CD8-positive, alpha-beta memory T cell (primary cell): ENCODE measurements around the gene DUSP5. TPM values are rescaled to one million over a fixed set of nuclear protein-coding genes. Genes with fewer than 3 reads are reported as not detected.
A peak's percentile ranks its signal among the peaks of the same experiment; 100 is the strongest.

Experiments
- CTCF ChIA-PET: fragments of 350-600 bp; sonication (Branson Sonifier 250); formaldehyde crosslinking; loops from one replicate; lab custom pipeline; 2021; ENCODE audit warnings: antibody characterized with exemption; lab: Charles Lee
- POLR2A ChIA-PET: fragments of 350-600 bp; sonication (Branson Sonifier 250); formaldehyde crosslinking; loops from one replicate; lab custom pipeline; 2021; ENCODE audit warnings: antibody characterized with exemption; lab: Charles Lee
- DNase-seq, 5 donors: peaks; one replicate each; pipeline versions ENCODE4 v3.0.0 to v3.0.0-alpha.2; 2020 to 2022; ENCODE audit warnings: mixed read lengths in 1 of 5
- H3K27ac ChIP-seq: one replicate; pipeline ENCODE4 v1.7.0; 2013; ENCODE audit warnings: low read depth, mild to moderate bottlenecking, low read length, moderate library complexity
- H3K27me3 ChIP-seq: 2 replicates; pipeline ENCODE4 v1.7.0; 2013; ENCODE audit warnings: low read length, mild to moderate bottlenecking; ENCODE audit not compliant: insufficient read depth, poor library complexity, severe bottlenecking
- H3K36me3 ChIP-seq: 2 replicates; pipeline ENCODE4 v1.7.0; 2013; ENCODE audit warnings: mild to moderate bottlenecking, low read length, moderate library complexity; ENCODE audit not compliant: insufficient read depth
- H3K4me1 ChIP-seq: 2 replicates; pipeline ENCODE4 v1.7.0; 2013; ENCODE audit warnings: mild to moderate bottlenecking, low read length, moderate library complexity; ENCODE audit not compliant: insufficient read depth
- H3K4me3 ChIP-seq: 2 replicates; pipeline ENCODE4 v1.7.0; 2013; ENCODE audit warnings: mild to moderate bottlenecking, low read length
- H3K9me3 ChIP-seq: 2 replicates; pipeline ENCODE4 v1.7.0; 2013; ENCODE audit warnings: mild to moderate bottlenecking, low read length
- H3K27ac Mint-ChIP-seq, 8 donors: one replicate each; pipeline ENCODE4 v1.8.0; 2020 to 2021; ENCODE audit warnings: mixed read lengths in 8 of 8, mild to moderate bottlenecking in 6 of 8, inconsistent platforms in 3 of 8, moderate library complexity in 3 of 8
- H3K27me3 Mint-ChIP-seq, 2 donors: one replicate each; pipeline ENCODE4 v1.8.0; 2020 to 2021; ENCODE audit warnings: mixed read lengths in 2 of 2, mild to moderate bottlenecking in 1 of 2, moderate library complexity in 1 of 2
- H3K36me3 Mint-ChIP-seq, 3 donors: one replicate each; pipeline ENCODE4 v1.8.0; 2020 to 2021; ENCODE audit warnings: mixed read lengths in 3 of 3, inconsistent platforms in 1 of 3, mild to moderate bottlenecking in 1 of 3
- H3K4me1 Mint-ChIP-seq, 3 donors: one replicate each; pipeline ENCODE4 v1.8.0; 2020 to 2021; ENCODE audit warnings: mixed read lengths in 3 of 3, inconsistent platforms in 1 of 3, mild to moderate bottlenecking in 1 of 3
- H3K4me3 Mint-ChIP-seq, 7 donors: one replicate each; pipeline ENCODE4 v1.8.0; 2020 to 2021; ENCODE audit warnings: mixed read lengths in 7 of 7, mild to moderate bottlenecking in 6 of 7, moderate library complexity in 4 of 7, inconsistent platforms in 2 of 7
- H3K9me3 Mint-ChIP-seq, 5 donors: one replicate each; pipeline ENCODE4 v1.8.0; 2020 to 2022; ENCODE audit warnings: mixed read lengths in 5 of 5, mild to moderate bottlenecking in 3 of 5, moderate library complexity in 2 of 5, inconsistent platforms in 1 of 5
- polyA plus RNA-seq: library from polyadenylated mRNA; unstranded; fragments of 300-500 nt; fragmentation: Illumina TruSeq; gene quantifications from one replicate; pipeline ENCODE4 v1.2.3, GENCODE V29; 2021
- total RNA-seq, 2 experiments: library from RNA; stranded (reverse); gene quantifications; one replicate each; pipeline ENCODE4 v1.2.3, GENCODE V29; 2021

DUSP5 gene
- total and polyA plus RNA-seq, 3 experiments from 2014 or later, result 3.0 to 69.8 (median 68.5) TPM

GRCh38 chr10:110510086-110510485 is 12.4 kb downstream of the DUSP5 start:
- H3K27me3 Mint-ChIP-seq, result no peaks in the 10 kb centered on the region
- H3K36me3 ChIP-seq, result peaks cover 10% of the 10 kb centered on the region
- H3K27me3 ChIP-seq, result no peaks in the 10 kb centered on the region
- H3K9me3 ChIP-seq, result no peaks in the 10 kb centered on the region
- peaks cover 24 to 72% (median 29%) of the 10 kb centered on the region in 3 donors for H3K36me3 Mint-ChIP-seq
- peaks cover 7% of the 10 kb centered on the region for H3K4me1 ChIP-seq
- peak overlapping the region in 1 of 8 donors; percentile 77 for H3K27ac Mint-ChIP-seq
- no peak overlapping the region for H3K27ac ChIP-seq
- H3K4me3 Mint-ChIP-seq, result no peak overlapping the region
- no peak overlapping the region for H3K4me3 ChIP-seq
- peaks cover 10 to 20% (median 12%) of the 10 kb centered on the region in 3 donors for H3K4me1 Mint-ChIP-seq
- DNase-seq, result no peak
- H3K9me3 Mint-ChIP-seq, result no peaks in the 10 kb centered on the region
- POLR2A ChIA-PET, result no interaction called here
- CTCF ChIA-PET, result no interaction called here

- no peak overlapping the region for H3K27ac Mint-ChIP-seq
- H3K4me1 Mint-ChIP-seq, result peaks cover 3 to 13% (median 5%) of the 10 kb centered on the region in 3 donors
- peaks cover 10% of the 10 kb centered on the region for H3K36me3 ChIP-seq
These were observed 13.0 kb downstream of the DUSP5 start for GRCh38 chr10:110510730-110511129.

GRCh38 chr10:110511734-110512449 is 14.2 kb downstream of the DUSP5 start:
- H3K36me3 ChIP-seq, result peaks cover 10% of the 10 kb centered on the region
- Mint-ChIP-seq H3K4me3 (no peak overlapping the region), H3K27ac (no peak overlapping the region), H3K4me1 (peaks cover 0 to 4% (median 2%) of the 10 kb centered on the region in 3 donors), H3K36me3 (peaks cover 26 to 61% (median 29%) of the 10 kb centered on the region in 3 donors), H3K9me3 (no peaks in the 10 kb centered on the region), H3K27me3 (no peaks in the 10 kb centered on the region)
- no peak overlapping the region for H3K27ac ChIP-seq
- ChIA-PET CTCF (interaction anchor here (0.9 to 1.2 kb wide), 2 partner anchors 13 to 36 kb away, joined by 3 to 4 read pairs; no protein-coding TSS in a partner anchor), POLR2A (no interaction called here)
- DNase-seq, result no peak
- no peaks in the 10 kb centered on the region for H3K4me1 ChIP-seq
- no peaks in the 10 kb centered on the region for H3K9me3 ChIP-seq
- H3K27me3 ChIP-seq, result no peaks in the 10 kb centered on the region
- H3K4me3 ChIP-seq, result no peak overlapping the region

More at GRCh38 chr10:110510730-110511129, 13.0 kb downstream of the DUSP5 start:
- Histone ChIP-seq H3K4me3 (no peak overlapping the region), H3K27me3 (no peaks in the 10 kb centered on the region), H3K4me1 (peaks cover under 1% of the 10 kb centered on the region), H3K27ac (no peak overlapping the region), H3K9me3 (no peaks in the 10 kb centered on the region)
- Mint-ChIP-seq H3K9me3 (no peaks in the 10 kb centered on the region), H3K36me3 (peaks cover 26 to 73% (median 29%) of the 10 kb centered on the region in 3 donors), H3K4me3 (no peak overlapping the region), H3K27me3 (no peaks in the 10 kb centered on the region)
- ChIA-PET POLR2A (no interaction called here), CTCF (no interaction called here)
- DNase-seq, result no peak

DNA sequence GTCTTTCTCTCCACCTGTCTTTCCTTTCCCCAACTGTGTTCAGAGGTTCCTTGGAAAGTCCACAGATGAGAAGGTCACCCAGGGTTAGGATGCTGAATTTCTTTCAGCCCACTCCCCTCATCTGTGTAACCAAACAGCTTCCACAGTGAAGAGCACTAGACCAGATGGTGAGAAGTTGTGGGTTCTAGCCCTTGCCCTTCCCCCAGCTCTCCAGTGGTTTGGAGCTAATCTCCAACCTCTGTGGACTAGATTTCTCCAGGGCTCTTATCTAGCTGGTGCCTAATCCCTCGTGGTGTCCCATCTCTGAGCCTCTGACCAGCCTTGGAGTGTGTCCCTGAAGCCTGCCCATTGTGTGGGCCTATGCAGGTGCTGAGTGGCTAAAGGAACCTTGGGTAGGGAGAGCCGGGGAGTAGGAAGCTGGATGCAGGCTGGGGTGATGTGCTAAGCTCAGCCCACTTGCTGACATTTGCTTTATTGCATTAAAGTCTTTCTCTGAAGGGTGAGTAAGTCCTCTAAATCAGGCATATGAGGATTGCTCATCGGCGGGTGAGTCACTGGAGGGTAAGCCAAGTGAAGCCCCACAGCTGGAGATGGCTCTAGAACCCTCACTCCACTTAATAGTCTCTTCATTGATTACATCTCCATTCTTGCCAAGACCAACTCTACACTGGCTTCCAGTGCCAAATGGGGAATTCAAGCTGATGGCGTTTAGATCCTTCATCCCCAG is 14.9 kb downstream of the DUSP5 start:
- Histone ChIP-seq H3K9me3 (no peaks in the 10 kb centered on the region), H3K27me3 (no peaks in the 10 kb centered on the region), H3K36me3 (peaks cover 10% of the 10 kb centered on the region), H3K4me3 (no peak overlapping the region), H3K27ac (no peak overlapping the region), H3K4me1 (no peaks in the 10 kb centered on the region)
- Mint-ChIP-seq H3K27me3 (no peaks in the 10 kb centered on the region), H3K4me1 (peaks cover 0 to 4% (median 0%) of the 10 kb centered on the region in 3 donors), H3K9me3 (no peaks in the 10 kb centered on the region), H3K36me3 (peaks cover 26 to 55% (median 28%) of the 10 kb centered on the region in 3 donors), H3K27ac (no peak overlapping the region), H3K4me3 (no peak overlapping the region)
- DNase-seq, result no peak
- ChIA-PET POLR2A (no interaction called here), CTCF (interaction anchor here (0.9 to 1.2 kb wide), 2 partner anchors 14 to 36 kb away, joined by 3 to 4 read pairs; no protein-coding TSS in a partner anchor)

- peaks cover 0 to 2% (median 0%) of the 10 kb centered on the region in 3 donors for H3K4me1 Mint-ChIP-seq
- CTCF ChIA-PET, result no interaction called here
- no peaks in the 10 kb centered on the region for H3K27me3 Mint-ChIP-seq
- H3K36me3 ChIP-seq, result peaks cover 10% of the 10 kb centered on the region
- no peak overlapping the region for H3K4me3 Mint-ChIP-seq
- peaks cover 17 to 42% (median 25%) of the 10 kb centered on the region in 3 donors for H3K36me3 Mint-ChIP-seq
- H3K27me3 ChIP-seq, result no peaks in the 10 kb centered on the region
- DNase-seq, result no peak
- POLR2A ChIA-PET, result interaction anchor here (0.8 kb wide), 1 partner anchor 403 kb away, joined by 3 read pairs; no protein-coding TSS in a partner anchor
- no peaks in the 10 kb centered on the region for H3K9me3 ChIP-seq
- no peak overlapping the region for H3K4me3 ChIP-seq
- H3K4me1 ChIP-seq, result no peaks in the 10 kb centered on the region
- H3K27ac Mint-ChIP-seq, result peak overlapping the region in 2 of 8 donors; percentile 36 to 54
- no peaks in the 10 kb centered on the region for H3K9me3 Mint-ChIP-seq
- no peak overlapping the region for H3K27ac ChIP-seq
These were observed 16.2 kb downstream of the DUSP5 start for GRCh38 chr10:110513949-110514348.

DNA sequence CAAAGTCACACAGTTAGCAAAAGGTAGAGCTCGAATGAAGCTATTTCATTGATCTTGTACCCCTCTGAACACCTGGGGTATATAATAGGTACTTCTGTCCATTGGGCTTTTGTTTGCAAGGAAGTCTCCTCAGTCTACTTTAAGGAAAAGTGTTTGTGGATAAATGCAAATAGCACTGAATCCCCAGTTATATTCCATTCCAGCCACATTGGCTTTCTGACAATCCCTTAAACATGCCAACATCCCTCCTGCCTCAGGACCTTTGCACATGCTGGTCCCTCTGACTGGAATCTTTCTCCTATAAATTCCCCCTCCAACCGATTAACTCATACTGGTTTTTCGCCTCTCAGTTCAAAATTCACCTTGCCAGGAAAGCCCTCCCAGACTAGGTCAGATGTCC is 17.1 kb downstream of the DUSP5 start:
- Mint-ChIP-seq H3K4me3 (no peak overlapping the region), H3K9me3 (no peaks in the 10 kb centered on the region), H3K27me3 (no peaks in the 10 kb centered on the region), H3K4me1 (peaks cover 0 to 2% (median 0%) of the 10 kb centered on the region in 3 donors), H3K27ac (no peak overlapping the region), H3K36me3 (peaks cover 17 to 37% (median 25%) of the 10 kb centered on the region in 3 donors)
- no peak for DNase-seq
- H3K27me3 ChIP-seq, result no peaks in the 10 kb centered on the region
- H3K9me3 ChIP-seq, result no peaks in the 10 kb centered on the region
- POLR2A ChIA-PET, result interaction anchor here (0.6 kb wide), 1 partner anchor 32 kb away, joined by 6 read pairs; no protein-coding TSS in a partner anchor
- peaks cover 10% of the 10 kb centered on the region for H3K36me3 ChIP-seq
- H3K27ac ChIP-seq, result no peak overlapping the region
- H3K4me3 ChIP-seq, result no peak overlapping the region
- H3K4me1 ChIP-seq, result no peaks in the 10 kb centered on the region
- CTCF ChIA-PET, result no interaction called here

DNA sequence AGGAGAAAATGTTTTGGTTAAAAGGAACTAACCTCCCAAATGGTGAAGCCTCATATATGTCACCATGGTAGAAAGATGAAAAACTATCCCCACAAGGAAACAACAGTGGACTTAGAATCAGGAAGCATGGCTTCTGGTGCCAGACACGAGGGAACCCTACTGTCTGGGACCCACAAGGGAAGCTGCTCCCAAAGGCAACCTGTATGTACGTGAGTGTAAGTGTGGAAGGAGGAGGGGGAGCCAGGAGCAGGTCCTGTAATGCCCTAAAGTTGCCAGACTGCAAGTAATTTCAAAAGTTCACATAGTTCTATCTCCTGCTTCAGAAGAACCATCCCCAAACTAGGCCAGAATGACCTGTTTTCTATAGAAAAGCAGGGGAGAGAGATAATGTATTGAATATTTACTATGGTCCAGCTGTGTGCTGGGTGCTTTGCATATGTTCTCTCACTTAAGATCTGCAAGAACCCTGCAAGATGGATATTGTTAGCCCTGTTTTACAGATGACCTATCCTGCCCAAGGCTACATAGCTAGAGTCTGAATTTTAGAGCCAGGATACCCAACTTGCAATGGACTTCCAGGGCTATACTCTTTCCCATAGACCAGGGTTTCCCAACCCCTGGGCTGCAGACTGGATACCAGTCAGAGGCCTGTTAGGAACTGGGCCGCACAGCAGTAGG is 19.2 kb downstream of the DUSP5 start:
- peaks cover under 1 to 2% (median 1%) of the 10 kb centered on the region in 3 donors for H3K4me1 Mint-ChIP-seq
- POLR2A ChIA-PET, result no interaction called here

More for the DNA sequence above, 19.2 kb downstream of the DUSP5 start:
- no peaks in the 10 kb centered on the region for H3K9me3 ChIP-seq
- no peaks in the 10 kb centered on the region for H3K4me1 ChIP-seq
- H3K27me3 ChIP-seq, result no peaks in the 10 kb centered on the region
- no peak overlapping the region for H3K4me3 ChIP-seq
- Mint-ChIP-seq H3K36me3 (peaks cover 8 to 17% (median 13%) of the 10 kb centered on the region in 3 donors), H3K27ac (peak overlapping the region in 1 of 8 donors; percentile 68), H3K27me3 (no peaks in the 10 kb centered on the region), H3K9me3 (no peaks in the 10 kb centered on the region), H3K4me3 (no peak overlapping the region)
- no peaks in the 10 kb centered on the region for H3K36me3 ChIP-seq
- DNase-seq, result no peak
- H3K27ac ChIP-seq, result no peak overlapping the region
- CTCF ChIA-PET, result no interaction called here
